ENCODE measurements around the gene ASTN1.

Gene ASTN1

GRCh38 chr1:176880955-176881595 is 283.4 kb downstream of the ASTN1 start:
- TF ChIP-seq CTCF (IDR thresholded peaks at IDR 0.05; ENCODE audit: low read depth, low read length, missing control alignments), result peak; percentile 83
- DNase-seq (ENCODE audit: low read depth), result peak; percentile 58
- no peak overlapping the region for H3K4me3 ChIP-seq (ENCODE audit: low read depth, low read length)
- in situ Hi-C loops (cut with HindIII; ENCODE audit: low sequenced_read_pairs), result no loop called here

- in situ Hi-C loops (cut with HindIII; ENCODE audit: low sequenced_read_pairs), result no loop called here
- DNase-seq (ENCODE audit: low read depth), result no peak
- H3K4me3 ChIP-seq (ENCODE audit: low read depth, low read length), result no peak overlapping the region
- no peak for TF ChIP-seq CTCF (IDR thresholded peaks at IDR 0.05; ENCODE audit: low read depth, low read length, missing control alignments)
These were observed 284.5 kb downstream of the ASTN1 start for GRCh38 chr1:176879784-176880620.

- in situ Hi-C loops (cut with HindIII; ENCODE audit: low sequenced_read_pairs), result no loop called here
- no peak for DNase-seq (ENCODE audit: low read depth)
- TF ChIP-seq CTCF (IDR thresholded peaks at IDR 0.05; ENCODE audit: low read depth, low read length, missing control alignments), result no peak
- no peak overlapping the region for H3K4me3 ChIP-seq (ENCODE audit: low read depth, low read length)
These were observed 285.6 kb downstream of the ASTN1 start for GRCh38 chr1:176878750-176879536.

- TF ChIP-seq CTCF (IDR thresholded peaks at IDR 0.05; ENCODE audit: low read depth, low read length, missing control alignments), result no peak
- in situ Hi-C loops (cut with HindIII; ENCODE audit: low sequenced_read_pairs), result no loop called here
- DNase-seq (ENCODE audit: low read depth), result no peak
- H3K4me3 ChIP-seq (ENCODE audit: low read depth, low read length), result no peak overlapping the region
These were observed 287.0 kb downstream of the ASTN1 start for GRCh38 chr1:176877557-176877956.

- in situ Hi-C loops (cut with HindIII; ENCODE audit: low sequenced_read_pairs), result no loop called here
These were observed 287.5 kb downstream of the ASTN1 start for GRCh38 chr1:176876966-176877515.

More at GRCh38 chr1:176876966-176877515, 287.5 kb downstream of the ASTN1 start:
- DNase-seq (ENCODE audit: low read depth), result no peak
- H3K4me3 ChIP-seq (ENCODE audit: low read depth, low read length), result no peak overlapping the region
- no peak for TF ChIP-seq CTCF (IDR thresholded peaks at IDR 0.05; ENCODE audit: low read depth, low read length, missing control alignments)

Data from astrocyte of the cerebellum (primary cell).